HepG2 (cell line): ENCODE measurements around the gene SNRNP35. TPM values are rescaled to one million over a fixed set of nuclear protein-coding genes. Genes with fewer than 3 reads are reported as not detected.

Experiments used
- ATAC-seq: fragments of 200-7000 bp; cut with Tn5 transposase; 3 replicates; pipeline ENCODE4 v1.9.1; 2020; ENCODE audit warnings: mild to moderate bottlenecking, moderate library complexity
- BruUV-seq: library from RNA; stranded (reverse); fragments of 400-500 nt; replicated peaks from 2 replicates; lab custom pipeline; 2021; lab: Mats Ljungman, UMichigan
- CTCF ChIA-PET: fragments of 300-600 bp; formaldehyde crosslinking; extraction: SDS; loops from one replicate; lab custom pipeline; 2021; ENCODE audit warnings: low total read pairs, inconsistent platforms, low intra/inter-chr PET ratio; lab: Yijun Ruan, JAX
- POLR2A ChIA-PET: fragments of 350-600 bp; sonication (Branson Sonifier 250); formaldehyde crosslinking; loops from one replicate; lab custom pipeline; 2020; ENCODE audit warnings: antibody characterized with exemption, inconsistent platforms; lab: Yijun Ruan, JAX
- DNase-seq: peaks from one replicate; pipeline ENCODE4 v3.0.0-alpha.2; 2015; ENCODE audit warnings: low spot score
- FAIRE-seq: peaks from 3 replicates; lab custom pipeline; 2011; peaks lifted over from hg19 to GRCh38; lab: Jason Lieb, UNC
- H2AFZ ChIP-seq: one replicate; pipeline ENCODE4 v1.6.1; 2011; ENCODE audit warnings: low read length, inconsistent platforms
- H3K27ac ChIP-seq: fragments of 300-600 bp; 3 replicates; pipeline ENCODE4 v1.8.0; 2011; ENCODE audit warnings: mixed run types, mild to moderate bottlenecking, mixed read lengths, low read length, inconsistent platforms; ENCODE audit not compliant: insufficient read depth; ENCODE audit errors: extremely low read length
- H3K27me3 ChIP-seq, 2 experiments: fragments of 200-600 bp in 1 of 2; 2 replicates in 1 of 2; 3 replicates in 1 of 2; pipeline versions ENCODE4 v1.6.0 to v1.8.0; 2011; ENCODE audit warnings: low read length in 2 of 2, mild to moderate bottlenecking in 2 of 2, moderate library complexity in 2 of 2, inconsistent platforms in 1 of 2; ENCODE audit not compliant: insufficient read depth in 2 of 2, control insufficient read depth in 1 of 2
- H3K36me3 ChIP-seq, 2 experiments: fragments of 200-600 bp in 1 of 2; replicated peaks in 1 of 2; 2 replicates in 1 of 2; 3 replicates in 1 of 2; pipeline versions ENCODE4 v1.5.1 to v1.8.0; 2011; ENCODE audit warnings: low read length in 2 of 2, inconsistent platforms in 1 of 2; ENCODE audit not compliant: insufficient read depth in 2 of 2, control insufficient read depth in 1 of 2
- H3K4me1 ChIP-seq: 2 replicates; pipeline ENCODE4 v1.5.1; 2012; ENCODE audit warnings: low read length, inconsistent platforms; ENCODE audit not compliant: insufficient read depth
- H3K4me2 ChIP-seq: 2 replicates; pipeline ENCODE4 v1.6.0; 2011; ENCODE audit warnings: low read depth, low read length, inconsistent platforms
- H3K4me3 ChIP-seq, 3 experiments: fragments of 200-600 bp in 1 of 3; sonication (generic), shearing (Covaris generic) in 1 of 3; replicated peaks in 1 of 3; 2 replicates each; pipeline ENCODE4 v1.5.1; 2011 to 2016; ENCODE audit warnings: low read length in 3 of 3, inconsistent platforms in 2 of 3, low read depth in 2 of 3, mild to moderate bottlenecking in 2 of 3, control low read depth in 1 of 3, mixed read lengths in 1 of 3; ENCODE audit not compliant: insufficient read depth in 1 of 3
- H3K79me2 ChIP-seq: one replicate; pipeline ENCODE4 v1.6.1; 2011; ENCODE audit warnings: low read length, inconsistent platforms; ENCODE audit not compliant: insufficient read depth
- H3K9ac ChIP-seq: 2 replicates; pipeline ENCODE4 v1.6.0; 2011; ENCODE audit warnings: mild to moderate bottlenecking, low read depth, low read length, inconsistent platforms; ENCODE audit not compliant: insufficient read depth
- H3K9me3 ChIP-seq: 2 replicates; pipeline ENCODE4 v1.5.1; 2012; ENCODE audit warnings: mild to moderate bottlenecking, low read length
- H4K20me1 ChIP-seq: 2 replicates; pipeline ENCODE4 v1.6.0; 2011; ENCODE audit warnings: inconsistent platforms, mild to moderate bottlenecking, low read length, moderate library complexity; ENCODE audit not compliant: insufficient read depth
- CSRNP1 ChIP-seq: sonication (generic); formaldehyde crosslinking; IDR thresholded peaks from 2 replicates; pipeline ENCODE4 v1.8.1; 2023; ENCODE audit warnings: mild to moderate bottlenecking, missing genetic modification reagents
- FOXK1 ChIP-seq: sonication (generic); formaldehyde crosslinking; IDR thresholded peaks from 2 replicates; pipeline ENCODE4 v1.4.0; 2020; ENCODE audit warnings: low read depth, missing genetic modification reagents, borderline replicate concordance
- GZF1 ChIP-seq: sonication (generic); formaldehyde crosslinking; IDR thresholded peaks from 2 replicates; pipeline ENCODE4 v1.5.1; 2020; ENCODE audit warnings: mild to moderate bottlenecking, missing genetic modification reagents
- HMGA1 ChIP-seq: sonication (generic); formaldehyde crosslinking; conservative IDR thresholded peaks from 2 replicates; pipeline ENCODE4 v1.4.0; 2020; ENCODE audit warnings: missing genetic modification reagents
- IRX3 ChIP-seq: sonication (generic); formaldehyde crosslinking; IDR thresholded peaks from 2 replicates; pipeline ENCODE4 v1.8.1; 2023; ENCODE audit warnings: mild to moderate bottlenecking, low read depth, missing genetic modification reagents, borderline replicate concordance
- MLLT10 ChIP-seq: sonication (generic); formaldehyde crosslinking; IDR thresholded peaks from 2 replicates; pipeline ENCODE4 v1.4.0; 2020; ENCODE audit warnings: missing genetic modification reagents
- MZF1 ChIP-seq: sonication (generic); formaldehyde crosslinking; IDR thresholded peaks from 2 replicates; pipeline ENCODE4 v1.8.1; 2023; ENCODE audit warnings: mild to moderate bottlenecking, missing genetic modification reagents, borderline replicate concordance
- NR2F6 ChIP-seq, 2 experiments: IDR thresholded peaks; 2 replicates each; pipeline ENCODE4 v1.6.1; 2016; ENCODE audit warnings: antibody characterized with exemption in 1 of 2, mild to moderate bottlenecking in 1 of 2
- PHF5A ChIP-seq: IDR thresholded peaks from one replicate; pipeline ENCODE4 v1.6.1; 2018; ENCODE audit warnings: low read depth, missing genetic modification reagents; ENCODE audit not compliant: unreplicated experiment
- RBAK ChIP-seq: sonication (generic); formaldehyde crosslinking; IDR thresholded peaks from 2 replicates; pipeline ENCODE4 v1.5.1; 2020; ENCODE audit warnings: mild to moderate bottlenecking, missing genetic modification reagents
- SNAI1 ChIP-seq: sonication (generic); formaldehyde crosslinking; IDR thresholded peaks from 2 replicates; pipeline ENCODE4 v1.5.0; 2020; ENCODE audit warnings: mild to moderate bottlenecking, missing genetic modification reagents, borderline replicate concordance
- SRF ChIP-seq: IDR thresholded peaks from 2 replicates; pipeline ENCODE4 v1.6.1; 2011; ENCODE audit warnings: mild to moderate bottlenecking, low read depth, low read length, moderate library complexity
- XBP1 ChIP-seq: sonication (generic); formaldehyde crosslinking; IDR thresholded peaks from 2 replicates; pipeline ENCODE4 v1.5.0; 2020; ENCODE audit warnings: missing genetic modification reagents
- ZFP41 ChIP-seq: sonication (generic); formaldehyde crosslinking; IDR thresholded peaks from 2 replicates; pipeline ENCODE4 v1.4.0; 2020; ENCODE audit warnings: mild to moderate bottlenecking, missing genetic modification reagents, borderline replicate concordance
- ZNF281 ChIP-seq: sonication (generic); formaldehyde crosslinking; IDR thresholded peaks from 2 replicates; pipeline ENCODE4 v1.4.0; 2020; ENCODE audit warnings: missing genetic modification reagents, borderline replicate concordance
- WGBS: methylation state at CpG from one replicate; pipeline ENCODE4 v1.1.6; 2017; ENCODE audit warnings: low lambda C conversion rate; 5-methylcytosine and 5-hydroxymethylcytosine counted together
- in situ Hi-C: cut with HindIII; loops from 2 replicates; pipeline ENCODE4 v1.10.0; 2017; ENCODE audit warnings: low pct_unique_long_range_greater_than_20kb; ENCODE audit not compliant: extremely low pct_ligation_motif_present
- intact Hi-C: fragments of 100-400 bp; cut with micrococcal nuclease; formaldehyde crosslinking; loops from one replicate; pipeline ENCODE4 v1.10.0; 2022; ENCODE audit not compliant: unreplicated experiment
- polyA plus RNA-seq, 8 experiments: library from polyadenylated mRNA; depleted of rRNA in 3 of 8; stranded (reverse) in 7 of 8; unstranded in 1 of 8; fragments of >200 nt; fragmentation: Illumina TruSeq in 4 of 8; extraction: Trizol in 4 of 8; gene quantifications; 2 replicates each; pipeline versions ENCODE4 v1.2.1 to v1.2.3, GENCODE V29; 2011 to 2016; ENCODE audit warnings: low read depth in 4 of 8, missing spikeins in 1 of 8, mixed read lengths in 1 of 8; ENCODE audit not compliant: insufficient read depth in 1 of 8
- total RNA-seq, 5 experiments: library from RNA; depleted of rRNA; stranded (reverse); fragments of >200 nt; fragmentation: Illumina TruSeq; extraction: Trizol; gene quantifications; 2 replicates each; pipeline ENCODE4 v1.2.3, GENCODE V29; 2016; ENCODE audit warnings: low read depth in 1 of 5
- TF ChIP-seq, protein P1 (sequence below): sonication (generic); formaldehyde crosslinking; conservative IDR thresholded peaks from 2 replicates; pipeline ENCODE4 v1.5.0; 2020; ENCODE audit warnings: missing genetic modification reagents
- TF ChIP-seq, protein P2 (sequence below): sonication (generic); formaldehyde crosslinking; IDR thresholded peaks from 2 replicates; pipeline ENCODE4 v1.4.0; 2020; ENCODE audit warnings: missing genetic modification reagents

The SNRNP35 gene
- total and polyA plus RNA-seq, 2 of the 13 experiments (the other 11 are each of a cell fraction or from before 2014, with no cell fraction given), result 11.3 to 22.6 TPM

DNA sequence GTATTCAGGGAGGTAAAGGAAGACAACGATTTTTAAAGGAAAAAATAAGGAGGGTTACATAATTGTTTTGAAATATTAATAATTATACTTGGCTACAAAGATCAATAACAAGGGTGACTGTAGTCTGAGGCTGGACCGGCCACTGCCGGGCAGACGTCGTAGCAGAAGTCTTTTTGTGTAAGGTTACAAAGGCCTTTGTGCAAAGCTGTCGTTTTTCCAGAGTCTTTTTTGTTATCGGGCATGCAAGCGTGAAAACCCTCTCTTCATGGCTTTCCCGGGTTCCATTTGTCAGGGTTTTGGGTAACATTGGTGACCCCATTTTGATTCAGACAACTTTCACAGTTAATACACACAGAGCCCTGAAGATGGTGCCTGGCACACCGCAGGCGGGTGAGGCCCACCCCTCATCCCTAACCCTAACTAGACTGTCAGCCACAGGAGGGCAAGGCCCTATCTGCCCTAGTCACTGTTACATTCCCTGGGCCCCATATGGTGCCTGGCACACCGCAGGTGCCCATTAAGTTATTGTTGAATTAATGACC, 44.3 kb downstream of the SNRNP35 start:
- intact Hi-C loops (no loop called here), in situ Hi-C loops (no loop called here)
- CTCF ChIA-PET, result no interaction called here
- no peak for TF ChIP-seq MZF1 (CRISPR knock-in tag)
- TF ChIP-seq, protein P1, sequence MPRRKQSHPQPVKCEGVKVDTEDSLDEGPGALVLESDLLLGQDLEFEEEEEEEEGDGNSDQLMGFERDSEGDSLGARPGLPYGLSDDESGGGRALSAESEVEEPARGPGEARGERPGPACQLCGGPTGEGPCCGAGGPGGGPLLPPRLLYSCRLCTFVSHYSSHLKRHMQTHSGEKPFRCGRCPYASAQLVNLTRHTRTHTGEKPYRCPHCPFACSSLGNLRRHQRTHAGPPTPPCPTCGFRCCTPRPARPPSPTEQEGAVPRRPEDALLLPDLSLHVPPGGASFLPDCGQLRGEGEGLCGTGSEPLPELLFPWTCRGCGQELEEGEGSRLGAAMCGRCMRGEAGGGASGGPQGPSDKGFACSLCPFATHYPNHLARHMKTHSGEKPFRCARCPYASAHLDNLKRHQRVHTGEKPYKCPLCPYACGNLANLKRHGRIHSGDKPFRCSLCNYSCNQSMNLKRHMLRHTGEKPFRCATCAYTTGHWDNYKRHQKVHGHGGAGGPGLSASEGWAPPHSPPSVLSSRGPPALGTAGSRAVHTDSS, result no peak
- no peak for TF ChIP-seq RBAK (CRISPR knock-in tag)
- no peak for TF ChIP-seq HMGA1 (CRISPR knock-in tag)
- no peak for TF ChIP-seq NR2F6 (IDR thresholded peaks at IDR 0.05)
- no peak for TF ChIP-seq NR2F6 (CRISPR knock-in tag; IDR thresholded peaks at IDR 0.05)
- TF ChIP-seq GZF1 (CRISPR knock-in tag), result no peak
- no peak for TF ChIP-seq ZFP41 (CRISPR knock-in tag)
- TF ChIP-seq IRX3 (CRISPR knock-in tag), result no peak
- TF ChIP-seq FOXK1 (CRISPR knock-in tag), result no peak
- TF ChIP-seq, protein P2, sequence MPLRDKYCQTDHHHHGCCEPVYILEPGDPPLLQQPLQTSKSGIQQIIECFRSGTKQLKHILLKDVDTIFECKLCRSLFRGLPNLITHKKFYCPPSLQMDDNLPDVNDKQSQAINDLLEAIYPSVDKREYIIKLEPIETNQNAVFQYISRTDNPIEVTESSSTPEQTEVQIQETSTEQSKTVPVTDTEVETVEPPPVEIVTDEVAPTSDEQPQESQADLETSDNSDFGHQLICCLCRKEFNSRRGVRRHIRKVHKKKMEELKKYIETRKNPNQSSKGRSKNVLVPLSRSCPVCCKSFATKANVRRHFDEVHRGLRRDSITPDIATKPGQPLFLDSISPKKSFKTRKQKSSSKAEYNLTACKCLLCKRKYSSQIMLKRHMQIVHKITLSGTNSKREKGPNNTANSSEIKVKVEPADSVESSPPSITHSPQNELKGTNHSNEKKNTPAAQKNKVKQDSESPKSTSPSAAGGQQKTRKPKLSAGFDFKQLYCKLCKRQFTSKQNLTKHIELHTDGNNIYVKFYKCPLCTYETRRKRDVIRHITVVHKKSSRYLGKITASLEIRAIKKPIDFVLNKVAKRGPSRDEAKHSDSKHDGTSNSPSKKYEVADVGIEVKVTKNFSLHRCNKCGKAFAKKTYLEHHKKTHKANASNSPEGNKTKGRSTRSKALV, result no peak
- TF ChIP-seq XBP1 (CRISPR knock-in tag), result no peak
- no peak for TF ChIP-seq SNAI1 (CRISPR knock-in tag)
- no peak for TF ChIP-seq PHF5A
- no peak for TF ChIP-seq MLLT10 (CRISPR knock-in tag)
- TF ChIP-seq CSRNP1 (CRISPR knock-in tag), result no peak
- no peak for TF ChIP-seq SRF
- no peak for TF ChIP-seq ZNF281 (CRISPR knock-in tag)

More for the DNA sequence above, 44.3 kb downstream of the SNRNP35 start:
- no peaks in the 10 kb centered on the region for H3K79me2 ChIP-seq
- peaks cover 17% of the 10 kb centered on the region for H3K4me1 ChIP-seq
- no peak overlapping the region for H3K4me2 ChIP-seq
- H3K27me3 ChIP-seq, result no peaks in the 10 kb centered on the region
- H3K36me3 ChIP-seq, result peaks cover 4 to 11% of the 10 kb centered on the region in 2 experiments; a peak in 3 of 5 replicates
- no peaks in the 10 kb centered on the region for H3K9me3 ChIP-seq
- POLR2A ChIA-PET, result no interaction called here
- ATAC-seq (no peak), FAIRE-seq (no peak), DNase-seq (no peak)
- no TSS peak for BruUV-seq
- 90% methylated on average over 12 of the region's 12 CpGs for WGBS
- no peak overlapping the region for H2AFZ ChIP-seq
- no peaks in the 10 kb centered on the region for H4K20me1 ChIP-seq
- no peak overlapping the region for H3K9ac ChIP-seq
- H3K4me3 ChIP-seq, result no peak overlapping the region
- no peak overlapping the region for H3K27ac ChIP-seq
